Activated CD8-positive, alpha-beta memory T cell treated with anti-CD3 and anti-CD28 coated beads for 36 hours (primary cell): ENCODE results near the gene PLOD2. TPM values are rescaled to one million over a fixed set of nuclear protein-coding genes. Genes with fewer than 3 reads are reported as not detected.

ENCODE experiments used
- CTCF ChIA-PET: fragments of 350-600 bp; sonication (Branson Sonifier 250); formaldehyde crosslinking; loops from one replicate; lab custom pipeline; 2021; ENCODE audit warnings: antibody characterized with exemption; lab: Charles Lee
- POLR2A ChIA-PET: fragments of 350-600 bp; sonication (Branson Sonifier 250); formaldehyde crosslinking; loops from one replicate; lab custom pipeline; 2021; ENCODE audit warnings: antibody characterized with exemption; lab: Charles Lee
- total RNA-seq, 2 experiments: library from RNA; stranded (reverse); gene quantifications; one replicate each; pipeline ENCODE4 v1.2.3, GENCODE V29; 2021

Gene PLOD2
- total RNA-seq, 2 experiments from 2014 or later, result 0.80 to 1.0 TPM

GRCh38 chr3:146169891-146170290 is 8.9 kb upstream of the PLOD2 start:
- ChIA-PET POLR2A (no interaction called here), CTCF (no interaction called here)

- POLR2A ChIA-PET, result interaction anchor here (0.6 kb wide), 1 partner anchor 10 kb away, joined by 3 read pairs; no protein-coding TSS in a partner anchor
- CTCF ChIA-PET, result no interaction called here
Measured at GRCh38 chr3:146166826-146167225, 5.8 kb upstream of the PLOD2 start.

- ChIA-PET CTCF (no interaction called here), POLR2A (interaction anchor here (0.6 kb wide), 1 partner anchor 9 kb away, joined by 3 read pairs; no protein-coding TSS in a partner anchor)
Measured at GRCh38 chr3:146166415-146166821, 5.4 kb upstream of the PLOD2 start.

GRCh38 chr3:146165877-146166276 is 4.9 kb upstream of the PLOD2 start:
- ChIA-PET CTCF (no interaction called here), POLR2A (no interaction called here)

GRCh38 chr3:146164971-146165769 is 4.2 kb upstream of the PLOD2 start:
- CTCF ChIA-PET, result no interaction called here
- POLR2A ChIA-PET, result no interaction called here

- POLR2A ChIA-PET, result no interaction called here
- CTCF ChIA-PET, result no interaction called here
Measured at GRCh38 chr3:146164506-146164905, 3.5 kb upstream of the PLOD2 start.

GRCh38 chr3:146164071-146164470 is 3.1 kb upstream of the PLOD2 start:
- POLR2A ChIA-PET, result no interaction called here
- CTCF ChIA-PET, result no interaction called here

GRCh38 chr3:146163584-146163983 is 2.6 kb upstream of the PLOD2 start:
- POLR2A ChIA-PET, result no interaction called here
- CTCF ChIA-PET, result interaction anchor here (0.7 kb wide), 1 partner anchor 1993 kb away, joined by 3 read pairs; no protein-coding TSS in a partner anchor

GRCh38 chr3:146162561-146162960 is 1.6 kb upstream of the PLOD2 start:
- CTCF ChIA-PET, result no interaction called here

GRCh38 chr3:146161663-146162002 is 649 bp upstream of the PLOD2 start:
- POLR2A ChIA-PET, result no interaction called here
- CTCF ChIA-PET, result no interaction called here

More at GRCh38 chr3:146162561-146162960, 1.6 kb upstream of the PLOD2 start:
- POLR2A ChIA-PET, result no interaction called here

GRCh38 chr3:146160321-146160963 is 542 bp downstream of the PLOD2 start:
- POLR2A ChIA-PET, result no interaction called here
- CTCF ChIA-PET, result no interaction called here

- ChIA-PET CTCF (no interaction called here), POLR2A (no interaction called here)
Measured at GRCh38 chr3:146159616-146160320, 1.2 kb downstream of the PLOD2 start.

- ChIA-PET CTCF (no interaction called here), POLR2A (no interaction called here)
Measured at GRCh38 chr3:146159037-146159436, 1.9 kb downstream of the PLOD2 start.

GRCh38 chr3:146157325-146158060 is 3.5 kb downstream of the PLOD2 start:
- POLR2A ChIA-PET, result interaction anchor here (0.6 kb wide), 1 partner anchor 9 kb away, joined by 3 read pairs; no protein-coding TSS in a partner anchor
- CTCF ChIA-PET, result no interaction called here

- POLR2A ChIA-PET, result interaction anchor here (0.6 kb wide), 1 partner anchor 10 kb away, joined by 3 read pairs; no protein-coding TSS in a partner anchor
Measured at GRCh38 chr3:146156666-146157314, 4.2 kb downstream of the PLOD2 start.

GRCh38 chr3:146156095-146156494 is 4.9 kb downstream of the PLOD2 start:
- ChIA-PET CTCF (no interaction called here), POLR2A (no interaction called here)

More at GRCh38 chr3:146156666-146157314, 4.2 kb downstream of the PLOD2 start:
- CTCF ChIA-PET, result no interaction called here

GRCh38 chr3:146154995-146155394 is 6.0 kb downstream of the PLOD2 start:
- ChIA-PET POLR2A (no interaction called here), CTCF (interaction anchor here (0.7 kb wide), 1 partner anchor 474 kb away, joined by 3 read pairs; no protein-coding TSS in a partner anchor)

- POLR2A ChIA-PET, result no interaction called here
- CTCF ChIA-PET, result no interaction called here
Measured at GRCh38 chr3:146154316-146154715, 6.7 kb downstream of the PLOD2 start.

GRCh38 chr3:146153429-146153828 is 7.6 kb downstream of the PLOD2 start:
- POLR2A ChIA-PET, result no interaction called here

More at GRCh38 chr3:146153429-146153828, 7.6 kb downstream of the PLOD2 start:
- CTCF ChIA-PET, result no interaction called here
